HG02763 (cell line): ENCODE measurements around the gene EIF2B2.

Experiments
- ATAC-seq: cut with Tn5 transposase; IDR thresholded peaks from one replicate; pipeline ENCODE4 v1.9.1; 2021; ENCODE audit warnings: mild to moderate bottlenecking, moderate library complexity; ENCODE audit not compliant: unreplicated experiment

Gene EIF2B2

DNA sequence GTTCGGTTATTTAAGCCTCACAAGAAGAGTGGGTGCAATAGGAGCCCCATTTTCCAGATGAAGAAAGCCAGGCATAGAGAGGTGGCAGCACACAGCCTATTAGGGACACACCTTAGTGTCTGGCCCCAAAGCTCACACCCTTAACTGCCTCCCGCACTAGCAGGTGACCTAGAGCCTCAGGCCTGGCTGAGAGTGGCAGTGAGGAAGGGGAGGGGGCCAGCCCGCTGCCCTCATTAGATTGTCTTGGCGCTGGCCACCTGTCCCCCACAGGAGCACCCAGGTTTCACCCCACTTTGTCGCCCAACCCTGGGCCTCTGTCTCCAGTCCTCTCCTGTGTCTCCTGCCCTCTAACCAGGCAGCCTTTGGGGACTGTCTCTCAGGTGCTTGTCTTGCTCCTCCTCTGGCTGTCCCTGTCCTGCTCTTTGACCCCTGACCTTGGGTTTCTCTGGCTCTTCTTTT is 28.8 kb upstream of the EIF2B2 start:
- ATAC-seq = no peak

DNA sequence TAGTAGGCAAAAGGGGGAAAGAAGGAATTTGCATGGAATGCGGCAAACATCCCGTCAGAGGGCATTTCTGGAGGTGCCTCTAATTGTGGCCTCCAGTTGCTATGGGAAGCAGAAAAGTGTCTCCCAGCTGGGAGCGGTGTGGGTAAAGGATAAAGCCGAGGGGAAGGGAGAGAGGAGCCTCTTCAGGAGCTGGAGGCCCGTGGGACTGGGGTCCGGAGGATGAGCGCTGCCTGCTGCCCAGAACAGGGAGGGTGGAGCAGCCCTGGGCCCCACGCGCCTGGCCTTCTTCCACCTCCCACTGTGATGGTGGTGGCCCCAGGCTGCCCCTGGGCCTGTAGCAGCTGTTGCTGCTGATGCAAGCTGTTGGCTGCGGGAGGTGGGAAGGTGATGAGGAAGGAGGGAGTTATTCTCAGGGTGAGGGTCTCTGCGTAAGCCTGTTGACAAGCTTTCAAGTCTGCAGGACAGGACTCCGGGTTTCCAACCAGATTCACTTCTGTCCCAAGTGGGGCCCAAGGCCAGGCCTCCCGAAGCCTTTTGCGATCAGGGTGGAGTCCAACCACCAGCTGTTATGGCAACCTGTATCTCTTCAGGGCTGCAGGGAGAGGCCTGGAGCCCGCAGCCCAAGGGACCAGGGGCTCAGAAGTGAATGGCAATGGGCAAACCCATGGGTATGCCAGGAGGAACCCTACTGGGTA is 28.2 kb upstream of the EIF2B2 start:
- ATAC-seq = no peak

DNA sequence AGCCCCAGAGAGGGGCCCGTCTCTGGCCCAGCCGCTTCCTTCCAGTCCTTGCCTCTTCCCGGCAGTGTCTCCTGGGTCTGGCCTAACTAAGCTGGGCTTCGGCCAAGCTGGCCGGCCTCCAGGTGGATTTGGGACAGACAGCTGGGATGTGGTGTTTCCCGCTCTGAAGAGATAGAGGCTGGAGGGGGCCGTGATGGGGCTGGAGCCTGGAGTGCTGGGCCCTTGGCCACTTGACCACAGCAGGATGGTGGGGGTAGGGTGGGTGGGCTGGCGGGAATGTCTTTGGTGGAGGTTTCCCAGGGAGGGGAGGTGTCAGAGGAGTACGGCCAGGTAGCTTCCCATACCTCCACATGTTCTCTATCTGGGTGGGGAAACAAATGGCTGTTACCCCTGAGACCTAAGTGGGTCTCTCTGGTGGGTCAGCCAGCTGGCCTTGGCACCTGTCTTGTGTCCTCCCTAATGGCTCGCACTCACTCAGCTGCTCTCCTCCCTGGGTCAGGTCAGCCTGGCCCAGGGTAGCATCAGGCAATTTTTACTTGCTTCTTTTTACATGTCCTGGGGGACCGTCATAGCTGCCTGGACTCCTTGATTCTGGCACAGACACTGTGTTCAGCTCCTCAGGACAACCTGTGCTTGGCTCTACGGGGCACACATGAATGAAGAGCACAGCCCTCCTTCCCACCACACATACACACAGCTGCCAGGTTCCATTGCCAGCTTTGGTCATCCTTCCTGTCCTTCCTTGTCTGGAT is 27.5 kb upstream of the EIF2B2 start:
- no peak for ATAC-seq

DNA sequence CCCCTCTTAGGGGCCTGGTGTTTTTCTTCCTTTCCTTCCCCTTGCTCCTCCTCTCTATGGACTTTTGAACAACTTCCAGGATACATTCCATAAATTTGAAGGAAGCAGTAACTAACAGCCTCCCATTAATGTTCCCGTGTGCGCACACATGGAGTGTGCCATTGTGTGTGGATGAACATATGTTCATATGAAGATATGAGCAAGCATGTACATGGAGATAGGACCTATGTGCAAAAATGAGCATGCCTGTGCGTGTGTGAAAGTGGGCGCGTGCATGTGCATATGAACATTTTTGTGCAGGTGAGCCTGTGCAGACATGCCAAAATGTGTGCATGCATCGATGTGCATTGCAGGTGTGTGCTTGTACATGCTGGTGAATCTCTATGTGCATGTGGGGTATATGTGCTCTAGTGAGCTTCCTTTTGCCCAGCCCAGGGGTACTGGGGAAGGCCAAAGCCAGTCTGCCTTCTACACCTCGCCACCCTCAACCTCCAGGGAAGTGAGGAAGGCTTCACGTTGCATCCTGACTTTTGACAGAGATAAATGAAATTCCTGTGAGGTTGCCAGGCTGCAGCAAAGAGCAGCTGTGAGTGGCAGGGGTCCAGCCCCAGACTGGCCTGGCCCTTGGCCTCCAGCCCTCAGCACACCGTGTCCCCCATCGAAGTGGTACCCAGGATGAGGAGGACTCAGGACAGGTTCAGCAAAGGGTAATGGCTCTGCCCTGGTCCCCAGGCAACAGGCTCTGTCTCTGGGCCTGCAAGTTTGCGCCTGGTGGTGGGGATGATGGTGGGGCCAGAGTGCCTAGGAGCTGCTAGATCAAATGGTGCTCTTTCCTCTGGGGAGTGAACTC is 26.2 kb upstream of the EIF2B2 start:
- ATAC-seq = no peak

DNA sequence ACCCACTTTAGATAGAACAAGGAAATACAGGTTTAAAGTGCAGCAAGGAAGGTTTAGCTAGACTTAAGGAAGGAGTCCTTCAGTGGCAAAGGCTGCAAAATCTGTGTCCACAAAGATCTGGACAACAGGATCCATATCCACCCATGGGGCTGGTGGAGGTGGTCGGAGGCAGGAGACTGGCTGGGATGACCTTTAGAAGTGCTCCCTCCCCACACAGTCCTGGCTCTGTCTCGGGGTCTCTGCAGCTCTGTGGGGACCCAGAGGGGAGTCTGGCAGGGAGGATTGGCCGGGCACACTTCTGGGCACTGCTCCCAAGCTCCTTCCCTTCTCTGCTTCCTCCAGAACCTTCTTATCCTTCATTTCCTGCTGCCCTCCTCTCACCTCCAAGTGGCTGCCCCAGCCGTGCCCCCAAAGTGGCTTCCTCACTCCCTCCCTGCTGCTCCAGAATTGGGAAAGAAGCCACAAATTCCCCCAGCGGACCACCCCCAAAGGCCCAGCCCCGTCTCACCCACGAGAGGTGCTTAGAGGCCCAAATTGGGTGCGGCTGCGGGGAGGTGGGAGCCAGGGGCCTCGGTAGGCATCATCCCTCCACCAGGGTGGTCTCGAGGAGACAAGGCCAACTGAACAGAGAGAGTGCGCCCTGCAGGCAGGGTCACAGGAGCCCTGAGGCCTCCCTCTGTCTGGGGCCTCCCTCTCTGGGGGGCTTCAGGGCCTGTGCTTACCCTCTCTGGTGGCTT is 25.4 kb upstream of the EIF2B2 start:
- ATAC-seq = no peak

DNA sequence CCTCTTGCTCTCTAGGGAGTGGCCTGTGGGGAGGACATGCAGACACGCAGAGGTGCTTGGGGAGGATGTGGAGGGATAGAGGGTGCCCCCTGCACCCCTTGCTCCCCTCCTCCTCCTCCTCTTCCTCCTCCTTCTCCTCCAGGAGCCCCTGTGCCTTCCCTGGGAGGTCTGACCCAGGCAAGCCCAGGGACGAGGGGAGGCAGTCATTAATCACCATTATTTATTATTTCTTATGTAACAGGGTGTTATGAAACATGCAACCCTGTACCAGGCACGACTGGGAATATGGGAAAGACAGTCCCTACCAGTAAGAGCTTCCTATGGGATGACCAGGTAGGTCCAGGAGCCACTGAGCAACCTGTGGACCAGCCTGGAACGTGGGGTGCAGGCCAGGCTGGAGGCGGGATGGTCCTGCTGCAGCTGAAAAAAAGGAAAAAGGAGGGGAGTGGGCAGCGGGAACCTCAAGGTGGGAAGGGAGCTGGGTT is 24.8 kb upstream of the EIF2B2 start:
- no peak for ATAC-seq

DNA sequence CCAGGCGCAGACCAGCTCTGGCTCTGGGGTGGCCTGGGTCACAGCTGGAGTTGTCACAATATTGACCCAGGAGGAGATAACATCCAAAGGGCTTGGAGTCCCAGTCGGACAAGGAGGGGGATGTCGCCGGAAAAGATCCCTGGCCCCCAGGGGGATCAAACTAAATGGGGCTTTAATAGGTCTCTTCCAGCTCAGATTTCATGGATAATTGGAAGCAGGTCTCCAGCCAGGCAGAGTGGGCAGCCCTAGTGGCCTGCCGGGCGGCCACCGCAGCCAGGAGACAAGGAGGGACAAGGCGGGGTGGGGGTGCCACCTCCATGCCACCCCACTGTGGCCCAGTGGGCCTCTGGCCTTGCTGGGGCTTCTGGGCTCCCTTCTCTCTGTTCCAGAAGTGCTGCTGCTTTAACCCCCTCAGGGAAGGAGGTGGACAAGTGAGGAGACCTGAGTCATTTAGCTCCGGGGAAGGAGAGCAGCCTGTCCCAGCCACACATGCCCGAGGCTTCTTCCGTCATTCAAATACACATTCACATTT is 24.2 kb upstream of the EIF2B2 start:
- no peak for ATAC-seq

DNA sequence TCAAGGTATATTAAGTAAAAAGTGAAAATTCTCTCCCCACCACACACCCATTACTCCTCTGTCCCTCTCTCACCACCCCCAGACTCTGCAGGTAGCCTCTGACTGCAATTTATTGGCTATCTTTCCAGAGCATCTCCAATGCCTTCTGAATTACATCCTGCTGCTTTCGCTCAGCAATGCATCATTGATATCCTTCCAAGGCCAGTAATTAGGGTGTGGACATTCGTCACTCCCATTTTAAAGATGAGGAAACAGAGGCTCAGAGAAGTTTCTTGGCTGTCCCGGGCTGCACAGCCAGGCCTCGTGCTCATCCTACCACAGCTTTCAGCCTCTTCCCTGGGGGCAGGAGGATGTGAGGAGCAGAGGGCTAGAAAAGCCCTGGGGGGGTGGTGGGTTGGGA is 23.7 kb upstream of the EIF2B2 start:
- no peak for ATAC-seq

DNA sequence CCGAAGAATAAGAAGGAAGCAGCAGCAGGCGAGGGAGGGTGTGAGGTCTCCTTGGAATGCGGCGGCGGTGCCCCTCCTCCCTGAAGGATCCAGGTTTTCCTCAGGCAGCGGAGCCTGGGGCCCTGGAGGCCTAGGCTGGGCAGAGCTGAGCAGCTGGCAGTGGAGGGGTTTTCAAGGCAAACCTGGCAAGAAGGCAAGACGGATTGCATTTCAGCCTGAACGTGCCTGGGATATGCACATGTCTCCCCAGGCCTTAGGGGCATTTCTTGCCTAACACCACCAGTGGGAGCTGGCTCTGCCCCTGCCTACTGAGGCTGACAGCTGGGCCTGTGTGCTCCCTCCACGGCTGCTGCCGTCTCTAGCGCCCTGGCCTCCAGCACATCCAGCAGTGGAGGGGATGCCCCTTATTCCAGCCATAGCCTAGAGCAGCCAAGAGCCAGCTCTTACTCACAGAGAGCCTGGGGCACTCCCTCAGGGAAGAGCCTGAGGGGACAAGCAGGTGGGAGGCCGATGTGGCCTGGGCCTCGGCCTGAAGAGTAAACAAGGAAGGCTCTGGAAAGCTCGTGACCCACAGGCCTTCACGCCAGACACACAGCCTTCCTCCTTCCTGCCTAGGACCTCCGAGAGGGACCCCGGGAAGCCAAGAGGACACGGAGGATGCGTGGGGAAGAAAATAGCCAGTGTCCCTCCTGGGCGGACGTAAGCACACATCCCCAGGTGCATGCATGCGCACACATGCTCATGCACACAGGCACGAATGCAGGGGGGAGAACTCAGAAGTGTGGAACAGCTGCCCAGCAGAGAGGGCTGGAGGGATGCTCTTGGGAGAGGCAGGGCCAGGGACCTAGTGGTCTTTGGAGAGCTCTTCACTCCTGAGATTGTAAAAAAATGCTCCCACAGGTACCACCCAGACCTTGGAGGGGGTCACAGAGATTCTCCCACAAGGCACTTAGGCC is 23.0 kb upstream of the EIF2B2 start:
- ATAC-seq = no peak

DNA sequence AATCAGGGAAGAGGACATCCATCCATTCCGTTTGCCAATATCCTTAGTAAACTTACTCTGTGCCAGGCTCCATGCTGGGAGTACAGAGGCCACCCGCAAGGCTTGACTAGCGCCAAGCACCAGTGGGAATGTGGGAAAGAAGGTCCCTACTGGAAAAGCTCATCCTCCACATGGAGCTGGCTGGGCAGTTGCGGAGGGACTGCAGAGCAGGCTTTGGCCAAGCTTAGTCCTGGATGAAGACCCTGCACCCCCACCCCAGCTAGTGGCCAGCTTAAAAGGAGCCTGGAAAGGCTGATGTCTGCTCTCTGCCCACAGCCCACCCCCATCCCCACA is 22.4 kb upstream of the EIF2B2 start:
- no peak for ATAC-seq

DNA sequence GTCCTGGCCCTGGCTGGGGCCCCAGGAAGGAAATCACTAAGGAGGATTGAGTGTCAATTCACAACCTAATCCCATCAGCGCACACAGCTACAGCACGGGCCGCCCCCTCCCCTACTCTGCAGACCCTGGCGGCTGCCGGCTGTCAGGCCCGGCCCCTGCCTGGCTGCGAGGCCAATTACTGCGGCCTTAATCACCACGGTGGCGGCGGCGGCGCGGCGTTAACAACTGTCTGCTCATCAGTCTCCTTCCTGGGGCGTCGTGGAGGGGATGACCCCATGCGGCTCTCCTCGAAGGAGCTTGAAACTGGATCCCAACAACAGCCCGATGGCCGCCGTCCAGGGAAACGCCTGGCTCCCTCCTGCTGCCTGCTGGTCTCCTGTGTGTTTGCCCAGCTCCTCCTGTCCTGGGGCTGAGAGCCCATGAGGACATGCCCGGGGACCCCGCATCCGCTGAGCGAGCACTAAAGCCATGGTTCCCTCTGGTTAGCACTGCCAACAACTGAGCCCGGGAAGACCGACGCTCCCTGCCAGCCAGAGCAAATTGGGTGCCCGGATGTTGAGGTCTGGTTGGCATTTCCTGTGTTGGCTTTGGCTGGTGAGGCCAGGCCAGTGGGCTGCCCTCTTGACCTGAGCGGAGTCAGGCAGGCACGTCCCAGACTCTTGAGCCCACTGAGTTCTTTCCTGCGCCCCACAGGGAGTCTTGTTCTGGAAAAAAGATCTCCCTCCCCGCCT is 21.8 kb upstream of the EIF2B2 start:
- no peak for ATAC-seq

DNA sequence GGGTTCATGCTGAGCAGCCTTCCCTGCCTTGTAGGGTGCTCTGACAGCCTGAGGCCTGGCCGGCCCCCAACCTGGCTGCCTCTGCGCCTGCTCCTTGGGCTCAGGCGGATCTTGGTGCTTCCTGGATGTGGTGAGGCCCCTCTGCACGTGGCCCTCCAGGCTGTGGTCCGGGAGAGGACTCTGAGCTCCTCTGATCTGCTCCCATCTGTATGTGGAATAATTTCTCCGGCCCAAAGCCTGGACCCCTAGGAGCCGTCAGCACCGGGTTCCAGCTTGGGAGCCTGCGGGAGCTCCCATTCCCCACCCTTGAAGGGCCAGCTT is 21.3 kb upstream of the EIF2B2 start:
- ATAC-seq = no peak

DNA sequence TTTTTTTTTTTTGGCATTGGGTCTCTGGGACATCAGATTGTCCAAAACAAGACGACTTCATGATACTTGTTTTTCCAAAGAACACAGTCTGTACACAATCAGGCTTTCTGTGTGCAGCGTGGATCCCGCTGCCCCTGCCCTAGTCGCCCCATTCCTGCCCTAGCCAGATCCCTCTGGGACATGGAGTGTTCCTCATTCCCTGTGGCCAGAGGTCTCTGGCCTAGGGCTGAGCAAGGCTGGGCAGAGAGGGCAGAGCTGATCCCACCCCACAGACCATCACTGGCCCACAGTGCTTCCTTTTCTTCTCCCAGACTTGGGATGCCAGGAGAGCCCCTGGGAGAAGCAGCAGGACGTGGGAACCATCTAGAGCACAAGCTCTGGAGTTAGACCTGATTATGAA is 20.9 kb upstream of the EIF2B2 start:
- ATAC-seq = no peak

DNA sequence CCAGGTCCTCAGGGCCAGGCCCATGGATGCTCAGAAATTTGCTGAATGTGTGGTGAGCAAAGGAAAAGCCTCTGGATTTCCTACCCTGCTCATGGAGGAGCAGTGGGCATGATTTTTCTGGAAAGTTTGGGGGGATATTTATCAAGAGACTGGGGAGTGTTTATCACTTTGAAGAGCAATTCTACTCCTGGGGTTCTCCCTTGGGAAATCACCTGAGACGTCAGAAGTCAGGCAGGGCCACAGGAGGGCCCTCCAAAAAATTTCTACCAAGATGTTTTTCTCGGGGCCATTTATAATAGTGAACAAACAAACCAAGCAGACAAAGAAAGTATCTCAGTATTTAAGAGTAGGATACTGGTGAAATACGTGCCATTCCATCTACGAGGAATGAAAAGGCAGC is 20.1 kb upstream of the EIF2B2 start:
- no peak for ATAC-seq

DNA sequence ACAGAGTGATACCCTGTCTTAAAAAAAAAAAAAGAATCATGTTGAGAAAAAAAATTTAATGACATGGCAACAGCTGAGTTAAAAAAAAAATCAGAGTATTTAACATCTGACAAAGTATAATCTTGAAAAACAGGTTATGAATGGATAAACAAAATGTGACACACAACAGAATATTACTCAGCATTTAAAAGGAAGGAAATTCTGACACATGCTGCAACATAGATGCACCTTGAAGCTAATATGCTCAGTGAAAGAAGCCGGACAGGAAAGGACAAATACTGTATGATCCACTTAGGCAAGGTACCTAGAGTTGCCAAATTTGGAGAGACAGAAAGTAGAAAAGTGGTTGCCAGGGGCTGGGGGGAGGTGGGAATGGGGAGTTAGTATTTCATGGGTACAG is 19.4 kb upstream of the EIF2B2 start:
- no peak for ATAC-seq

DNA sequence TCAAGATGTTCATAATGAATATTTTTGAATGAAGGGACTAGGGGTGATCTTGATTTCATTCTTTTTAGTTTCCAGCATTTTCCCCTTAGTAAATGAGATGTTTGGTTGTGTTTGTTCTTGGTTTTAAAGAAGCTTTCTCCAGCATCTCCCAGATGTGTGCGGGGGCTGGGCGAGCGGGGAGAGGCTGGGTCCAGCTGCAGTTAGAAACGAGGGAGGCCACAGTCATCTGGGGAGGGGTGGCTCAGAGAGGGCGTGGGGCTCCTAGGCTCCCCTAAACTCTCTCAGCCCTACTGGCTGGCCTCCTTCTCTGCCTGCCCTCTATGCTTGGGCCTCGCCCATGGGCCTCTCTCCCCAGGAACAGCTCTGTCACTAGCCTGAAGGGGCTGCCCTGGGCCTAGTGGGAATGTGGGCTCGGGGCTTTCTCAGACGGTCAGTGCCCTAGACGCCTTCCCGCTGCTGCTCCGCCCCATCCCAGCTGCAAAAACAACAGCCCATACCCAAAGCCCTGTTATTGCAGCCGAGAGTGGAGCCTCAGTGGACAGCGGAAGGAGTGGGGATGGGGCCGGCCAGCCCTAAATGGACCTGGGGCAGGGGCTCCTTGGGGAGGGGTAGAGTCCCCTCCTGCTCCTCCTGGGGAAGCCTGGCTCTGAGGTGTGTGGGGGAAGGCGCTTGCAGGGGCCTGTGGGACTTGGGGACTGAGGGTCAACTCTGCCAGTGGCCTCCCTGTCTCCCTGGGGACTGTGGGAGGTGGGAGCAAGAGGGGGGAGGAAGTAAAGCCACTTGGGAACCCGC is 18.3 kb upstream of the EIF2B2 start:
- no peak for ATAC-seq

DNA sequence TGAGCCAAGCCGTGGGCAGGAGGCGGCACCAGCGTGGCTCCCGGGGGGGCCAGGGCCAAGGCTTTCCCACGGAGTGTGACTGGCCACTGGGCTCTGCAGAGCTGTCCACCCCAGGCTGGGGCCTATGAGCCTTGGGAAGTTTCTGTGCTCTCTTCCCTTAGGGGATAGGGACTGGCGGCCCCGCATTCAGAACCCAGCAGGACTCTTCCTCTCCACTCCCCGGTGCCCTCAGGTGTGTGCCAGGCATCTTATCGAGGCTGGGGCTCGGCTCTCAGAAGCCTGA is 17.8 kb upstream of the EIF2B2 start:
- no peak for ATAC-seq

DNA sequence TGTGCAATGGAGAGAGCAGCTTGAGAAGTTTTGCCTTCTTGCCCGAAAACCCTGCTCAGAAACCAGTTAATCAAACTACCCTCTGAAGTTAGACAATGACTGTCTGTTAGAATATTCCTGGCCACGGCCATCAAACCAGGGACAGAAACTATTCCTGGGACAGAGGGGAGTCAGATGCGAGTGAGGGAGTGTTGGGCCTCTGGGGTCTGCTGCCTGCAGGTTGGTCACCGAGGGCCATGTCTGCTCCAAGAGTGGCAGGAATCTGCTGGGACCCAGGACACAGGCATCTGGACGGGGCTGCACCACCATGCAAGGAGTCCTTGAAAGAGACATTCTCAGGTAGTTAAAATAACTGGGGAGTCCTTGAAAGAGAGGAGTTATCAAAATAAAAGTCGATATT is 16.9 kb upstream of the EIF2B2 start:
- no peak for ATAC-seq

DNA sequence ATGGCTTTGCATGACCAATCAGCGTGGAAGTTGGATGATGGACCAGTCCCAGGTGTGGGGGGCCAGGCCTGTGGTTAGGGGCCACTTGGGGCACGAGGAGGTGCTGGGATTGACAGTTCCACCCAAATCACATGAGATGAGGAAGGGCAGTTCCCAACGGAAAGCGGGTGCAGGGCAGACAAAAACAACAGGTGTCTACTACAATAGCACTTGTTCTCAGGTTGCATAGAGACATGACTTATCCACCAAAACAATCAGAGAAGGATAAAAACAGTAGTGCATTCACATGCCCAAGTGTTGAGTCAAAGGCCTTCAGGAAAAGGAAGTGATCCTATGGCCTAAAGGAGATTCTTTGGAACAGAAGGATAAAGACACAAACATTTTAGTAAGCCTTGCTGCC is 14.6 kb upstream of the EIF2B2 start:
- ATAC-seq = no peak
